VCaP (cell line): ENCODE data around the gene CFAP221.
"Not testable (repeated sequence)": the region's sequence is repeated elsewhere in the genome, so short reads cannot be mapped to it uniquely, and the experiment has no call there.

Source experiments
- H3K27ac ChIP-seq: fragments of 450-650 bp; 2 replicates; pipeline ENCODE4 v1.5.1; 2017
- CTCF ChIP-seq: fragments of 450-650 bp; conservative IDR thresholded peaks from 2 replicates; pipeline ENCODE4 v1.5.1; 2017; ENCODE audit warnings: mild to moderate bottlenecking, moderate library complexity

CFAP221 gene

GRCh38 chr2:119605096-119605495 is 60.8 kb downstream of the CFAP221 start:
- no peak overlapping the region for H3K27ac ChIP-seq
- no peak for TF ChIP-seq CTCF

DNA sequence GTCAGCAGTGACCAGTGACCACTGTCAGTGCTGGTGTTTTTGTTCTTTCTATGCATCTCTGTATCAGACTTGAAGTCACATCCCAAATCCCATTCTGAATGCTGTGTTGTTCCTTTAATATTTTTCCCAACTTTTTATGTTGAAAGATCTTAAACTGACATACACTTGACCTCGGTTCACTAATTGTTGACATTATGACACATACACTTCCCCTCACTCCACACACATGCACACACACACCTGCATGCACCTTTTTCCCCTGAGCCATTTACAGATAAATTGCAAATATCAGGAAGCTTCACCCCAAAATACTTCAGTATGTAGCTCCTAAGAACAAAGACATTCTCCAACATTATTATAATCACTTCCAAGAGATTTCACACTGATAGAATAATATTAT is 62.4 kb downstream of the CFAP221 start:
- no peak for TF ChIP-seq CTCF
- H3K27ac ChIP-seq, result no peak overlapping the region

DNA sequence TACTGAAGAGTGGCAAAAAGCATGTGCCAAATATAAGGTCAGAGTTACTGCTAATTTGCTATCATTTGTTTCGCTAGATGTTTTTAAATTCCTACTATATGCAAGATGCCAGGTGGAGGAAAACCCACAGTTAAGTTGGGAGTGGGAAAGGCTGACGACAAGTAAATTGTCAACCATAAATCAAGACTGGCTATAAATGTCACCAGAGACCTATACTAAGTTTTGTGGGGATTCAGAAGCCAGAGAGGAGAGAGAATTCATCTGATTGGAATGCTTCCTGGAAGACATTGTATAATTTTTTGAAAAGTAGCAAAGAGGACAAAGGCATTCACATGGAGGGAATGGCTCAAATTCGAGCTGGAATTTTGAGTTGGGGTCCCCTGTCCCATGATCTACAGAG is 64.3 kb downstream of the CFAP221 start:
- H3K27ac ChIP-seq, result no peak overlapping the region
- no peak for TF ChIP-seq CTCF

- TF ChIP-seq CTCF, result no peak
- H3K27ac ChIP-seq, result no peak overlapping the region
These were observed 65.1 kb downstream of the CFAP221 start for GRCh38 chr2:119609337-119609736.

DNA sequence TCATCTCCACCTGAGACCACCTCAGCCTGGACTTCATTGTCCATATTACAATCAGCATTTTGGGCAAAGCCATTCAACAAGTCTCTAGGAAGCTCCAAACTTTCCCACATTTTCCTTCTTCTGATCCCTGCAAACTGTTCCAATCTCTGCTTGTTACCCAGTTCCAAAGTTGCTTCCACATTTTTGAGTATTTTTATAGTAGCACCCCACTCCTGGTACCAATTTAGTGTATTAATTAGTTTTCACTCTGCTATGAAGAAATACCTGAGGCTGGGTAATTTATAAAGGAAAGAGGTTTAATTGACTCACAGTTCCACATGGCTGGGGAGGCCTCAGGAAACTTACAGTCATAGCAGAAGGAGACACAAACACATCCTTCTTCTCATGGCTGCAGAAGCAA is 69.9 kb downstream of the CFAP221 start:
- not testable (repeated sequence) for H3K27ac ChIP-seq

GRCh38 chr2:119616421-119616820 is 72.2 kb downstream of the CFAP221 start:
- no peak for TF ChIP-seq CTCF
- no peak overlapping the region for H3K27ac ChIP-seq

DNA sequence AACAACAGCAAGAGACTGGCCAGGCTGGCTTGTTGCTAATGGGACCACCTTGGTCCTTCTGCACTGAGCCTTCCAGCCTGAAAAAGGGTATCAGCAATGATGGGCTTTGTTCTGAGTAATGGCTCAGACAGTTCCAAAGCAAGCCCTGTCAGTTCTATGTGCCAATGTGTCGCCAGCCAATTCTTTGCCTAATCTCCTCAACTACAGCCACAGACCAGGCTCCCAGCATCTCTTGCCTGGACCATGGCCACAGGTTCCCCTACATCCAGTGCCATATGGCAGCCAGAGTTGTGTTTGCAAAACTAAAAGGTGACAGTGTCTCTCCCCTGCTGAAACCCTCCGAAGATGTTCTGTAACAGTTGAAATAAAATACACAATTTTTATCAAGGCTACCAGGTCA is 73.2 kb downstream of the CFAP221 start:
- H3K27ac ChIP-seq, result no peak overlapping the region
- TF ChIP-seq CTCF, result no peak

- not testable (repeated sequence) for H3K27ac ChIP-seq
These were observed 74.5 kb downstream of the CFAP221 start for GRCh38 chr2:119618725-119619124.

- H3K27ac ChIP-seq, result no peak overlapping the region
- no peak for TF ChIP-seq CTCF
These were observed 81.0 kb downstream of the CFAP221 start for GRCh38 chr2:119625226-119625625.
